Tibial nerve (tissue), 3 donors: ENCODE measurements around the gene RNF103.

Experiments used
- CTCF ChIP-seq, 5 experiments: fragments of 200-600 bp in 3 of 5; fragments of 450-650 bp in 2 of 5; sonication (generic) in 3 of 5; IDR thresholded peaks; one replicate each; pipeline ENCODE4 v1.5.1; 2016 to 2019; ENCODE audit warnings: antibody characterized with exemption in 5 of 5, mild to moderate bottlenecking in 3 of 5, moderate library complexity in 2 of 5
- POLR2A ChIP-seq, 2 donors: fragments of 450-650 bp; IDR thresholded peaks; one replicate each; pipeline ENCODE4 v1.6.1; 2017; ENCODE audit warnings: antibody characterized with exemption in 2 of 2, mild to moderate bottlenecking in 2 of 2, moderate library complexity in 2 of 2

GRCh38 chr2:86633155-86633651, 9.5 kb upstream of the RNF103 start:
- TF ChIP-seq POLR2A (IDR thresholded peaks at IDR 0.05), result no peak
- no peak for TF ChIP-seq CTCF (IDR thresholded peaks at IDR 0.05)
